ENCODE data around the gene KLF6. TPM values are rescaled to one million over a fixed set of nuclear protein-coding genes. Genes with fewer than 3 reads are reported as not detected.

Gene KLF6
- total and polyA plus RNA-seq, 5 donors from 2014 or later: 630 to 1,887 (median 680) TPM

- H3K9me3 ChIP-seq (ENCODE audit: control insufficient read depth in 2 of 2, low read length in 2 of 2): no peaks in the 10 kb centered on the region
- Mint-ChIP-seq H3K9me3 (no peaks in the 10 kb centered on the region), H3K27ac (peak overlapping the region in 2 of 3 donors; percentile 94 to 99), H3K36me3 (no peaks in the 10 kb centered on the region), H3K27me3 (no peaks in the 10 kb centered on the region), H3K4me1 (peaks cover 0 to 85% (median 63%) of the 10 kb centered on the region in 4 donors), H3K4me3 (peak overlapping the region; percentile 40 to 82 (median 65))
- H3K4me1 ChIP-seq (ENCODE audit: control insufficient read depth, insufficient read depth, low read length, poor library complexity, severe bottlenecking): peaks cover 86% of the 10 kb centered on the region
- H3K4me3 ChIP-seq (ENCODE audit: low read depth, low read length): peak overlapping the region; percentile 70
- ATAC-seq (ENCODE audit: low read depth in 2 of 2) (no peak), DNase-seq (no peak)
- peak overlapping the region; percentile 99 for H3K27ac ChIP-seq (ENCODE audit: insufficient read depth, low read length, poor library complexity, severe bottlenecking)
- no peaks in the 10 kb centered on the region for H3K36me3 ChIP-seq (ENCODE audit: control insufficient read depth, insufficient read depth, low read length)
- H3K27me3 ChIP-seq (ENCODE audit: control insufficient read depth, insufficient read depth, low read length): no peaks in the 10 kb centered on the region
Observed at GRCh38 chr10:3807928-3808496, 23.0 kb upstream of the KLF6 start.

- DNase-seq (peak in 2 of 3 donors; percentile 44 to 50), ATAC-seq (ENCODE audit: low read depth in 2 of 2) (no peak)
- peak overlapping the region; percentile 99 for H3K27ac ChIP-seq (ENCODE audit: insufficient read depth, low read length, poor library complexity, severe bottlenecking)
- H3K4me1 ChIP-seq (ENCODE audit: control insufficient read depth, insufficient read depth, low read length, poor library complexity, severe bottlenecking): peaks cover 89% of the 10 kb centered on the region
- Mint-ChIP-seq H3K4me1 (peaks cover 0 to 85% (median 62%) of the 10 kb centered on the region in 4 donors), H3K4me3 (peak overlapping the region; percentile 52 to 89 (median 68)), H3K9me3 (no peaks in the 10 kb centered on the region), H3K27ac (peak overlapping the region in 1 of 3 donors; percentile 99), H3K27me3 (no peaks in the 10 kb centered on the region), H3K36me3 (no peaks in the 10 kb centered on the region)
- no peaks in the 10 kb centered on the region for H3K9me3 ChIP-seq (ENCODE audit: control insufficient read depth in 2 of 2, low read length in 2 of 2)
- peak overlapping the region; percentile 70 for H3K4me3 ChIP-seq (ENCODE audit: low read depth, low read length)
- H3K36me3 ChIP-seq (ENCODE audit: control insufficient read depth, insufficient read depth, low read length): no peaks in the 10 kb centered on the region
- no peaks in the 10 kb centered on the region for H3K27me3 ChIP-seq (ENCODE audit: control insufficient read depth, insufficient read depth, low read length)
Observed at GRCh38 chr10:3807211-3807927, 22.4 kb upstream of the KLF6 start.

GRCh38 chr10:3806603-3807002, 21.6 kb upstream of the KLF6 start:
- no peaks in the 10 kb centered on the region for H3K36me3 Mint-ChIP-seq
- H3K9me3 Mint-ChIP-seq: no peaks in the 10 kb centered on the region
- Histone ChIP-seq H3K27me3 (ENCODE audit: control insufficient read depth, insufficient read depth, low read length) (no peaks in the 10 kb centered on the region), H3K36me3 (ENCODE audit: control insufficient read depth, insufficient read depth, low read length) (no peaks in the 10 kb centered on the region), H3K27ac (ENCODE audit: insufficient read depth, low read length, poor library complexity, severe bottlenecking) (peak overlapping the region; percentile 99), H3K9me3 (ENCODE audit: control insufficient read depth in 2 of 2, low read length in 2 of 2) (no peaks in the 10 kb centered on the region), H3K4me3 (ENCODE audit: low read depth, low read length) (peak overlapping the region; percentile 70), H3K4me1 (ENCODE audit: control insufficient read depth, insufficient read depth, low read length, poor library complexity, severe bottlenecking) (peaks cover 81% of the 10 kb centered on the region)
- peak overlapping the region in 1 of 3 donors; percentile 99 for H3K27ac Mint-ChIP-seq
- DNase-seq (peak in 1 of 3 donors; percentile 52), ATAC-seq (ENCODE audit: low read depth in 2 of 2) (no peak)
- no peaks in the 10 kb centered on the region for H3K27me3 Mint-ChIP-seq
- H3K4me1 Mint-ChIP-seq: peaks cover 0 to 80% (median 60%) of the 10 kb centered on the region in 4 donors
- peak overlapping the region; percentile 52 to 89 (median 68) for H3K4me3 Mint-ChIP-seq

GRCh38 chr10:3805791-3806461, 20.9 kb upstream of the KLF6 start:
- H3K36me3 Mint-ChIP-seq: no peaks in the 10 kb centered on the region
- no peaks in the 10 kb centered on the region for H3K27me3 Mint-ChIP-seq
- peaks cover 79% of the 10 kb centered on the region for H3K4me1 ChIP-seq (ENCODE audit: control insufficient read depth, insufficient read depth, low read length, poor library complexity, severe bottlenecking)
- no peaks in the 10 kb centered on the region for H3K36me3 ChIP-seq (ENCODE audit: control insufficient read depth, insufficient read depth, low read length)
- H3K9me3 Mint-ChIP-seq: no peaks in the 10 kb centered on the region
- H3K4me3 ChIP-seq (ENCODE audit: low read depth, low read length): peak overlapping the region; percentile 70
- H3K4me3 Mint-ChIP-seq: peak overlapping the region; percentile 52 to 89 (median 68)
- peak; percentile 50 to 78 (median 70) for DNase-seq
- H3K9me3 ChIP-seq (ENCODE audit: control insufficient read depth in 2 of 2, low read length in 2 of 2): no peaks in the 10 kb centered on the region
- no peaks in the 10 kb centered on the region for H3K27me3 ChIP-seq (ENCODE audit: control insufficient read depth, insufficient read depth, low read length)
- ATAC-seq (ENCODE audit: low read depth in 2 of 2): peak; percentile 23 to 33
- peak overlapping the region; percentile 99 for H3K27ac ChIP-seq (ENCODE audit: insufficient read depth, low read length, poor library complexity, severe bottlenecking)
- peak overlapping the region in 1 of 3 donors; percentile 99 for H3K27ac Mint-ChIP-seq
- peaks cover 4 to 76% (median 55%) of the 10 kb centered on the region in 4 donors for H3K4me1 Mint-ChIP-seq

GRCh38 chr10:3805201-3805790, 20.3 kb upstream of the KLF6 start:
- Histone ChIP-seq H3K27me3 (ENCODE audit: control insufficient read depth, insufficient read depth, low read length) (no peaks in the 10 kb centered on the region), H3K4me3 (ENCODE audit: low read depth, low read length) (peak overlapping the region; percentile 70), H3K36me3 (ENCODE audit: control insufficient read depth, insufficient read depth, low read length) (no peaks in the 10 kb centered on the region), H3K27ac (ENCODE audit: insufficient read depth, low read length, poor library complexity, severe bottlenecking) (peak overlapping the region; percentile 99), H3K9me3 (ENCODE audit: control insufficient read depth in 2 of 2, low read length in 2 of 2) (no peaks in the 10 kb centered on the region), H3K4me1 (ENCODE audit: control insufficient read depth, insufficient read depth, low read length, poor library complexity, severe bottlenecking) (peaks cover 79% of the 10 kb centered on the region)
- ATAC-seq (ENCODE audit: low read depth in 2 of 2) (peak; percentile 70 to 73), DNase-seq (peak; percentile 67 to 93 (median 86))
- Mint-ChIP-seq H3K27me3 (no peaks in the 10 kb centered on the region), H3K9me3 (peaks cover 0 to 1% (median 0%) of the 10 kb centered on the region in 7 donors), H3K36me3 (no peaks in the 10 kb centered on the region), H3K4me3 (peak overlapping the region; percentile 52 to 89 (median 68)), H3K27ac (peak overlapping the region in 1 of 3 donors; percentile 99), H3K4me1 (peaks cover 10 to 76% (median 54%) of the 10 kb centered on the region in 4 donors)

GRCh38 chr10:3803927-3804741, 19.1 kb upstream of the KLF6 start:
- peak overlapping the region; percentile 70 for H3K4me3 ChIP-seq (ENCODE audit: low read depth, low read length)

More at GRCh38 chr10:3803927-3804741, 19.1 kb upstream of the KLF6 start:
- peaks cover 14 to 66% (median 53%) of the 10 kb centered on the region in 4 donors for H3K4me1 Mint-ChIP-seq
- no peaks in the 10 kb centered on the region for H3K36me3 Mint-ChIP-seq
- no peaks in the 10 kb centered on the region for H3K36me3 ChIP-seq (ENCODE audit: control insufficient read depth, insufficient read depth, low read length)
- H3K4me1 ChIP-seq (ENCODE audit: control insufficient read depth, insufficient read depth, low read length, poor library complexity, severe bottlenecking): peaks cover 67% of the 10 kb centered on the region
- peak overlapping the region; percentile 99 for H3K27ac ChIP-seq (ENCODE audit: insufficient read depth, low read length, poor library complexity, severe bottlenecking)
- H3K27me3 ChIP-seq (ENCODE audit: control insufficient read depth, insufficient read depth, low read length): no peaks in the 10 kb centered on the region
- peak overlapping the region; percentile 59 to 89 (median 80) for H3K4me3 Mint-ChIP-seq
- peaks cover 0 to 1% (median 0%) of the 10 kb centered on the region in 7 donors for H3K9me3 Mint-ChIP-seq
- ATAC-seq (ENCODE audit: low read depth in 2 of 2) (peak; percentile 16 to 19), DNase-seq (peak; percentile 53 to 63 (median 62))
- H3K27ac Mint-ChIP-seq: peak overlapping the region in 1 of 3 donors; percentile 99
- no peaks in the 10 kb centered on the region for H3K27me3 Mint-ChIP-seq
- no peaks in the 10 kb centered on the region for H3K9me3 ChIP-seq (ENCODE audit: control insufficient read depth in 2 of 2, low read length in 2 of 2)
